ENCODE data around the gene PPP4R1.
"Not testable (repeated sequence)": the region's sequence is repeated elsewhere in the genome, so short reads cannot be mapped to it uniquely, and the experiment has no call there.

PPP4R1 gene

GRCh38 chr18:9647496-9648323 lies 33.4 kb upstream of the PPP4R1 start:
- Histone ChIP-seq H3K4me1 (ENCODE audit: insufficient read depth, low read length, poor library complexity, severe bottlenecking) (no peaks in the 10 kb centered on the region), H3K27me3 (ENCODE audit: insufficient read depth, low read length, poor library complexity, severe bottlenecking) (no peaks in the 10 kb centered on the region), H3K4me2 (ENCODE audit: low read depth, low read length, poor library complexity, severe bottlenecking) (no peak overlapping the region), H3K79me2 (ENCODE audit: insufficient read depth, low read length) (no peaks in the 10 kb centered on the region), H4K20me1 (ENCODE audit: insufficient read depth, low read length, poor library complexity, severe bottlenecking) (no peaks in the 10 kb centered on the region), H3K36me3 (ENCODE audit: insufficient read depth, low read length) (no peaks in the 10 kb centered on the region), H3K9me3 (ENCODE audit: insufficient read depth, low read depth, low read length) (no peaks in the 10 kb centered on the region), H2AFZ (ENCODE audit: low read length) (no peak overlapping the region), H3K9me2 (replicated peaks; ENCODE audit: low read depth, low read length) (no peaks in the 10 kb centered on the region), H3K9ac (ENCODE audit: low read depth, low read length, poor library complexity, severe bottlenecking) (no peak overlapping the region), H3F3A (ENCODE audit: low read depth) (no peaks in the 10 kb centered on the region), H3K4me3 (ENCODE audit: low read length, poor library complexity, severe bottlenecking) (no peak overlapping the region)
- TF ChIP-seq, protein P1, sequence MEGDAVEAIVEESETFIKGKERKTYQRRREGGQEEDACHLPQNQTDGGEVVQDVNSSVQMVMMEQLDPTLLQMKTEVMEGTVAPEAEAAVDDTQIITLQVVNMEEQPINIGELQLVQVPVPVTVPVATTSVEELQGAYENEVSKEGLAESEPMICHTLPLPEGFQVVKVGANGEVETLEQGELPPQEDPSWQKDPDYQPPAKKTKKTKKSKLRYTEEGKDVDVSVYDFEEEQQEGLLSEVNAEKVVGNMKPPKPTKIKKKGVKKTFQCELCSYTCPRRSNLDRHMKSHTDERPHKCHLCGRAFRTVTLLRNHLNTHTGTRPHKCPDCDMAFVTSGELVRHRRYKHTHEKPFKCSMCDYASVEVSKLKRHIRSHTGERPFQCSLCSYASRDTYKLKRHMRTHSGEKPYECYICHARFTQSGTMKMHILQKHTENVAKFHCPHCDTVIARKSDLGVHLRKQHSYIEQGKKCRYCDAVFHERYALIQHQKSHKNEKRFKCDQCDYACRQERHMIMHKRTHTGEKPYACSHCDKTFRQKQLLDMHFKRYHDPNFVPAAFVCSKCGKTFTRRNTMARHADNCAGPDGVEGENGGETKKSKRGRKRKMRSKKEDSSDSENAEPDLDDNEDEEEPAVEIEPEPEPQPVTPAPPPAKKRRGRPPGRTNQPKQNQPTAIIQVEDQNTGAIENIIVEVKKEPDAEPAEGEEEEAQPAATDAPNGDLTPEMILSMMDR (conservative IDR thresholded peaks at IDR 0.05; ENCODE audit: low read length), result no peak
- TF ChIP-seq EZH2phosphoT487 (IDR thresholded peaks at IDR 0.05; ENCODE audit: borderline replicate concordance), result no peak

DNA sequence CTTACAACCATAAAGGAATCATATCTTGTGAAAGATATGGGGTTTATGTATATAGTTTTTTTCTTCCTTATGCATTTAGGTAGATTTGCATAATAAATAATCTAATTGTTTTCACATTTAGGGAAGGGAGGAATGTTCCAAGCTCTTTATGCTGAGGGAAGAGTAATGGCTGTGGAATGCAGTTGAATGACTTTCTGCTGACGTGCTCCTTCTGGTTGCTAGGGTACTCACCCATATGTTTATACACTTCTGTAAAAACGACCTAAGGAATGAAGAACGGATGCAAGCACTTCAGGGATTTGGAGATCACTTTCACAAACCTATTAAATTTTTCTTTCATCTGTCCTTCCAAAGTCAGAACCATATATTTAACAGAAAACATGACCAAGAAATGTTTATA lies 29.2 kb upstream of the PPP4R1 start:
- H3K4me3 ChIP-seq (ENCODE audit: low read length, poor library complexity, severe bottlenecking), result no peak overlapping the region
- no peak overlapping the region for H3K4me2 ChIP-seq (ENCODE audit: low read depth, low read length, poor library complexity, severe bottlenecking)
- H3K9ac ChIP-seq (ENCODE audit: low read depth, low read length, poor library complexity, severe bottlenecking), result no peak overlapping the region

GRCh38 chr18:9642799-9643462 lies 28.6 kb upstream of the PPP4R1 start:
- H2AFZ ChIP-seq (ENCODE audit: low read length), result no peak overlapping the region
- H3K4me2 ChIP-seq (ENCODE audit: low read depth, low read length, poor library complexity, severe bottlenecking), result no peak overlapping the region

More for the DNA sequence above, 29.2 kb upstream of the PPP4R1 start:
- TF ChIP-seq EZH2phosphoT487 (IDR thresholded peaks at IDR 0.05; ENCODE audit: borderline replicate concordance), result no peak
- TF ChIP-seq, protein P1 (conservative IDR thresholded peaks at IDR 0.05; ENCODE audit: low read length), result no peak
- Histone ChIP-seq H3K79me2 (ENCODE audit: insufficient read depth, low read length) (no peaks in the 10 kb centered on the region), H3K4me1 (ENCODE audit: insufficient read depth, low read length, poor library complexity, severe bottlenecking) (no peaks in the 10 kb centered on the region), H2AFZ (ENCODE audit: low read length) (no peak overlapping the region), H3K9me2 (replicated peaks; ENCODE audit: low read depth, low read length) (no peaks in the 10 kb centered on the region), H3K9me3 (ENCODE audit: insufficient read depth, low read depth, low read length) (no peaks in the 10 kb centered on the region), H4K20me1 (ENCODE audit: insufficient read depth, low read length, poor library complexity, severe bottlenecking) (no peaks in the 10 kb centered on the region), H3K36me3 (ENCODE audit: insufficient read depth, low read length) (no peaks in the 10 kb centered on the region), H3F3A (ENCODE audit: low read depth) (no peaks in the 10 kb centered on the region), H3K27me3 (ENCODE audit: insufficient read depth, low read length, poor library complexity, severe bottlenecking) (no peaks in the 10 kb centered on the region)

DNA sequence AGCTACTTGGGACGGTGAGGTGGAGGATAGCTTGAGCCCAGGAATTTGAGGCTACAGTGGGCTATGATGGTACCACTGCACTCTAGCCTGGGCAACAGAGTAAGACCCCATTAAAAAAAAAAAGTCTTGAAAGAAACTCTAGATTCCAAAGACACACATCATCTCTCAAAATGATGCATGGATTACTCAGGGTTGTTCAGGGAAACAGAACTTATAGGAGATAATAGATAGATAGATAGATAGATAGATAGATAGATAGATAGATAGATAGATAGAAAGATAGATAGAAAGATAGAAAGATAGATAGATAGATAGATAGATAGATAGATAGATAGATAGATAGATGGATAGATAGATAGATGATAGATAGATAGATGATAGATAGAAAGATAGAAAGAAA lies 26.7 kb upstream of the PPP4R1 start:
- H4K20me1 ChIP-seq (ENCODE audit: insufficient read depth, low read length, poor library complexity, severe bottlenecking); H3F3A ChIP-seq (ENCODE audit: low read depth): not testable (repeated sequence)

More at GRCh38 chr18:9642799-9643462, 28.6 kb upstream of the PPP4R1 start:
- Histone ChIP-seq H3K27me3 (ENCODE audit: insufficient read depth, low read length, poor library complexity, severe bottlenecking) (no peaks in the 10 kb centered on the region), H4K20me1 (ENCODE audit: insufficient read depth, low read length, poor library complexity, severe bottlenecking) (no peaks in the 10 kb centered on the region), H3F3A (ENCODE audit: low read depth) (no peaks in the 10 kb centered on the region), H3K4me3 (ENCODE audit: low read length, poor library complexity, severe bottlenecking) (no peak overlapping the region), H3K9me2 (replicated peaks; ENCODE audit: low read depth, low read length) (no peaks in the 10 kb centered on the region), H3K79me2 (ENCODE audit: insufficient read depth, low read length) (no peaks in the 10 kb centered on the region), H3K36me3 (ENCODE audit: insufficient read depth, low read length) (no peaks in the 10 kb centered on the region), H3K9me3 (ENCODE audit: insufficient read depth, low read depth, low read length) (no peaks in the 10 kb centered on the region), H3K4me1 (ENCODE audit: insufficient read depth, low read length, poor library complexity, severe bottlenecking) (no peaks in the 10 kb centered on the region), H3K9ac (ENCODE audit: low read depth, low read length, poor library complexity, severe bottlenecking) (no peak overlapping the region)
- TF ChIP-seq, protein P1 (conservative IDR thresholded peaks at IDR 0.05; ENCODE audit: low read length), result no peak
- no peak for TF ChIP-seq EZH2phosphoT487 (IDR thresholded peaks at IDR 0.05; ENCODE audit: borderline replicate concordance)

More for the DNA sequence above, 26.7 kb upstream of the PPP4R1 start:
- H3K36me3 ChIP-seq (ENCODE audit: insufficient read depth, low read length); H3K9me2 ChIP-seq (replicated peaks; ENCODE audit: low read depth, low read length); H3K4me3 ChIP-seq (ENCODE audit: low read length, poor library complexity, severe bottlenecking); H3K4me2 ChIP-seq (ENCODE audit: low read depth, low read length, poor library complexity, severe bottlenecking); H3K27me3 ChIP-seq (ENCODE audit: insufficient read depth, low read length, poor library complexity, severe bottlenecking); H2AFZ ChIP-seq (ENCODE audit: low read length); H3K79me2 ChIP-seq (ENCODE audit: insufficient read depth, low read length); H3K9ac ChIP-seq (ENCODE audit: low read depth, low read length, poor library complexity, severe bottlenecking); H3K4me1 ChIP-seq (ENCODE audit: insufficient read depth, low read length, poor library complexity, severe bottlenecking); H3K9me3 ChIP-seq (ENCODE audit: insufficient read depth, low read depth, low read length): not testable (repeated sequence)

Measured in Loucy (cell line).